COLO668 (cell line): ENCODE measurements around the gene MRPL53.
"Not testable (repeated sequence)": the region's sequence is repeated elsewhere in the genome, so short reads cannot be mapped to it uniquely, and the experiment has no call there.

Source experiments
- DNase-seq: peaks from one replicate; lab custom pipeline; 2025; ENCODE audit not compliant: unreplicated experiment; lab: John Stamatoyannopoulos, UW

Gene MRPL53

GRCh38 chr2:74502720-74503505 lies 30.4 kb upstream of the MRPL53 start:
- peak; percentile 64 for DNase-seq

- peak; percentile 37 for DNase-seq
Measured at GRCh38 chr2:74502147-74502719, 29.8 kb upstream of the MRPL53 start.

- DNase-seq = no peak
Measured at GRCh38 chr2:74501335-74502071, 29.0 kb upstream of the MRPL53 start.

GRCh38 chr2:74500578-74500946 lies 28.1 kb upstream of the MRPL53 start:
- no peak for DNase-seq

- no peak for DNase-seq
Measured at GRCh38 chr2:74499940-74500577, 27.6 kb upstream of the MRPL53 start.

GRCh38 chr2:74499267-74499939 lies 26.9 kb upstream of the MRPL53 start, which contains the start of gene LBX2:
LBX2 (minus strand) TSS chr2:74499603; CDS start chr2:74499537, 66 bp downstream.
- DNase-seq = no peak

GRCh38 chr2:74498500-74499266 lies 26.2 kb upstream of the MRPL53 start:
- DNase-seq = peak; percentile 60

- peak; percentile 86 for DNase-seq
Measured at GRCh38 chr2:74497777-74498499, 25.5 kb upstream of the MRPL53 start.

- DNase-seq = peak; percentile 39
Measured at GRCh38 chr2:74496997-74497776, 24.7 kb upstream of the MRPL53 start.

GRCh38 chr2:74495440-74495839 lies 23.0 kb upstream of the MRPL53 start:
- DNase-seq = no peak

- DNase-seq = no peak
Measured at GRCh38 chr2:74493546-74493945, 21.1 kb upstream of the MRPL53 start.

GRCh38 chr2:74491648-74492544 lies 19.4 kb upstream of the MRPL53 start:
- DNase-seq = no peak

GRCh38 chr2:74489906-74490305 lies 17.4 kb upstream of the MRPL53 start:
- no peak for DNase-seq

GRCh38 chr2:74488643-74489481 lies 16.4 kb upstream of the MRPL53 start:
- no peak for DNase-seq

- DNase-seq = no peak
Measured at GRCh38 chr2:74486141-74486540, 13.7 kb upstream of the MRPL53 start.

GRCh38 chr2:74483675-74484164 lies 11.2 kb upstream of the MRPL53 start:
- DNase-seq = not testable (repeated sequence)
